Cerebellar cortex (tissue), 1 donor: ENCODE data around the gene RAMACL.
"Not testable (repeated sequence)": the region's sequence is repeated elsewhere in the genome, so short reads cannot be mapped to it uniquely, and the experiment has no call there.

Experiments used
- DNase-seq: peaks from one replicate; pipeline ENCODE4 v3.0.0-alpha.2; 2015; ENCODE audit warnings: low spot score

RAMACL gene

DNA sequence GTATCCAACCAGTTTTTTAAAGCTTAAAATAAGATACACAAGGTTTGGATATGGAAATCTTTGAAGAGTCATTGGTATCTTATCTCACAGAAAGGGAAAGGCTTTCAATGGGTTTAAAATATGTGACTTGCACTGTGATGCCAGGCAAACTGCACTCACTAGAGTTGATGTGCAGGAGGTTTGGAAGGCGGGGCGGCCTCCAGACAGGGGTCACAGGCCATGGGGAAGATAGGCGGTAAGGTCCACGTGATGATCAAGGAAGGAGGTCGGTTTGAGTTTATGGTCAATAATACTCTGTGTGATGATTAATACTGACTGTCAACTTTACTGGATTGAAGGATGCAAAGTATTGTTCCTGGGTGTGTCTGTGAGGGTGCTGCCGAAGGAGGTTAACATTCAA, 9.5 kb upstream of the RAMACL start:
- no peak for DNase-seq

DNA sequence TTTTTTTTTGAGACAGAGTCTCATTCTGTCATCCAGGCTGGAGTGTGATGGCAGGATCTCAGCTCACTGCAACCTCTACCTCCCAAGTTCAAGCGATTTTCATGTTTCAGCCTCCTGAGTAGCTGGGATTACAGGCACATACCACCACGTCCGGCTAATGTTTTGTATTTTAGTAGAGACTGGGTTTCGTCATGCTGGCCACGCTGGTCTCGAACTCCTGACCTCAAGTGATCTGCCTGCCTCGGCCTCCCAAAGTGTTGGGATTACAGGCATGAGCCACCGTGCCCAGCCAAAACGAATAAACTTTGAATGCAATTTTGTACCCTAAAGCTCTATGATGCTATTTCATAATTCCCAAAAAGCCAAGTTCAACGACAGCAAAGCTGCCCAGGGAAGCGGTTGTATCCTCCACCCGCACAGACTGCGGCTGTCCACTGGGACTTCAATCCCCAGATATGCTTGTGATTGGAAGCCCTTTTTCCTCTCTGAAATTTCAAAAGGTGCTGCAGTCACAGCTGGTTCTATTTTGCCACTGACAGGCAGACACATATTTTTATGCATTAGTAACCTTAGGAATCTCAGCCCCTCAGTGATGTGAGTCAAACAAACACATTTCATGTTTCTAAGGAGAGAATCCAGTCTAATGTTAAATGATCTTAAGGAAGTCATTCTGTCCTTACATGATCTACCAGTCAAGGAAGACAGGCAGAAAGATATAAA, 8.7 kb upstream of the RAMACL start:
- no peak for DNase-seq

DNA sequence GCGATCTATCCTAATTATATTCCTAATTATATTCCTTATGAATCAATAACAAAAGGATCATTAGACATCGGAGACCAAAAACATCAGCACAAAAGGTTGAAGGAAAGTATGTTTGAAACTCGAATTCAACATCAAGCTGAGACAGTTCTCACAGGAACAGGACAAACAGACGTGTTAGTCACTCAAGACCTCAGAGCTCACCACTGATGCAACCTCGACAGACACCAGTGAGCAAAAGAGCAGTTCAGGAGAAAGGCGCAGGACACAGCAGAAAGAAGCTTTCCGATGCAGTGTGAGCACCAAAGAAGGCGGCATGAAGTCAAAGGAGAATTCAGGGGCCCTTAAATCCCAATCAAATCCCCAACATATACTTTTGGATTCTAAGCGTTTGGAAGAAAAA, 6.3 kb upstream of the RAMACL start:
- no peak for DNase-seq

GRCh38 chr6:166591961-166592520, 5.6 kb upstream of the RAMACL start:
- no peak for DNase-seq

GRCh38 chr6:166591026-166591425, 4.5 kb upstream of the RAMACL start:
- DNase-seq: no peak

DNA sequence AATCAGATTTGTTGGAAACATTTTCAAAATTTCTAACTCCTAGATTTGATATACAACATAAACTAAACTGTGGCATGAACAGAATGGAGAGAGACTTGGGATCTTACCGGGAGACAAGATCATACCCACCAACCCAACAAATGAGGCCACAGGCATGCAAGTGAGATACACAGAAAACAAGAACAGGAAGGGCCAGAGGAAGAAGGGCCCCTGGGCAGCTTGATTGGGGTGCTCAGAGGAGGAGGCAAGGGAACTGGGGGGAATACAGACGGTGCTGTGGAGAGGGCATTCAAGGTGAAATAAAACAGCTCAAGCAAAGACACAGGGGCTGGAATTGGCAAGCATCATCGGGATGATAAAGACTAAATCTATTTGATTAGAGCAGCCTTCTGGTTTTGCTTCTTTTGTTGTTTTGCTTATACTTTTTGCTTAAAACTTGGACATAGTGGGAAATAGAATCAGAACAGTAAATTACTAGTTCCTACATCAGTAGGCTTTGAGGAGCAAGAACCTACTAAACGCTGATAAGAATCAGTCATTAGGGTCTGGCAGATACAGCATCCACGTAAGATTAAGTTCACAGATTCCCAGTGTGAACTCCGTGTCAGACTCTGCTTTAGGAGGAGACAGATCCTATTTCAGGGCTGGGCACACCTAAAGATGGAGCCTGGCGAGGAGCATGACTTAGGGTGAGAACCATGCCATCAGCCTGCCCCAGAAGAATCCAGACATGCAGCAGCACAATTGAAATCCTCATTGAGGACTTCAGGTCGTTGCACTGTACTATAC, 3.5 kb upstream of the RAMACL start:
- no peak for DNase-seq

DNA sequence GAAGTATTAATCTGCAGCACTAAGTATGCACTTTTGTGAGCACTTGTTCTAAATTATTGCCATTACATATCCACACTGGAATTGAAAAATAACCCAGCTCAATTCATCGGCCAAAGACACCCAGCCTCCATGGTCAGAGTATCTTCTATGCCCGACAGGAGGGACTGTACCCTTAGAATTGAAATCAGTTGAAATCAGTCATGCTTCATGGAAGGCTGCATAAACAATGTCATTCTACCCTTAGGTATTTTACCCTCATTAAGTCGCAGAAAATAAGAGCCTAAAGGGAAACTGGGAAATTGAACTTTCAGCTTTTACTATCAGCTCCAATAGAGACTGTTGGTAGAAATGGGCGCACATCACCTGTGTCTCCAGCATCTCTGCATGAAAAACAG, 2.9 kb upstream of the RAMACL start:
- no peak for DNase-seq

- peak; percentile 79 for DNase-seq
Observed at GRCh38 chr6:166588691-166589336, 2.3 kb upstream of the RAMACL start.

DNA sequence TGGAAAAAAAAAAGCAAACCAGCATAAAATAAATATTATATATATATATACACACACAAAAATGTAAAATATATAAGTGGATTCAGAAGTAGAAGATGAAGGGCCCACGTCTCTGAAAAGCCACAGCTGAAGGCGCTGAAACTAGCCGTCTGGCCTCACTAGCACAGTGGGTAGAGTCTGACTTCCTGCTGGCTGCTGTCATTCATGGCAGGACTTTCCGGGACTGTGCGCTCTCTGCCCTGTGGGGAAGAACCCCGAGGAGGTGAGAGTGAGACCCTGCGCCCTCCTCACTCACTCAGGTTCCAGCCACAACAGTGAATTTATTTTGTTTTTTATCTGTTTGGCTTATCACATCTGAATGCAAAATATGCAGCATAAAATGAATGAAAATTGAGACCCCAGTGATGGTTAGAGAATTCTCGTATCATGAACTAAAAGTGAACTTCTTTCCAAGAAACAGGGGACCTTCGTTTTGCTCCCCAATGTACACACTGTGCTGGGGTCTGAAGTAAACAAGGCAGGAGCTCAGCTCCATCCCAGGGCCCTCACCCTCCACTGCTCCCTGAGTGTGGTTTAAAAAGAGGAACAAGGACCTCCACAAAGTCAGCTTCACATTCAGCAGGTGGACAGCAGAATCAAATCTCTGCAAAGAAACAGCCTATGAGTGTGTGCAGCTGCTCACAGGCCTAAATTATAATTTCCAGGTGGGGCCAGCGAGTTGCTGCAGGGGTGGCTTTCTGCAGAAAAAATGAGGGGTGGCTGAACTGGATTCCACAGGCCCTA, 1.3 kb upstream of the RAMACL start:
- DNase-seq: no peak

- DNase-seq: no peak
Observed at GRCh38 chr6:166584853-166585429, 1.5 kb downstream of the RAMACL start.

DNA sequence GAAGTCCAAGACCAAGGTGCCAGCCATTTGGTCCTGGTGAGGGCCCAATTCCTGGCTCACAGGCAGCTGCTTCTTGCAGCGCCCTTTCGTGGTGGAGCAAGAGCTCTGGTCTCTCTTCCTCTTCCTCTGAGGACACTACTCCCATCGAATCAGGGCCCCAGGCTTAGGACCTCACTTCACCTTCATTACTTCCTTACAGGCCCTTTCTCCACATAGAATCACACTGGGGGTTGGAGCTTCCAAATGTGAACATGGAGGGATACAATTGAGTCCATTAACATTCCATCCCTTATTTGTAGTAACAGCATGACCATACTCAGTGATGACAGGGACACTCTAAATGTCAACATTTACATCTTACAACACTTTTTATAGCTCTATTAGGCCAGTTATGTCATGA, 2.3 kb downstream of the RAMACL start:
- DNase-seq: no peak

- DNase-seq: no peak
Observed at GRCh38 chr6:166583230-166583965, 3.1 kb downstream of the RAMACL start.

DNA sequence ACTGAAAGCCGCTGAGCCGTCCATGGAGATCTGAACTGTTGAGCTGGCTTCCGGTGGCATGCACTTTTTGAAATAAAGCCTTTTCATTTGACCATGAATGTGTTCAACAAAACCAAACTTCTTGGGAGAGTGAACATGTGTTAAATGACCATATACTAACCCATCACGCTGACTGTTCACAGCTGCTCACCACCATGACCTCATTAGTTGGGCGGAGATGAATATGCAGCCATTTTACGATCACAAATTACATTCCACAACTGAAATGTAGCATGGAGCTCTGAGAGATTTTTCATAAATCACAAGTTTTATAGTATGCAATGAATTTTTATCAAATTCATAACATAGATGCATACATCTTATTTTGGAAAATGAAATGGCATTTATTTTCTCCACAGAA, 4.2 kb downstream of the RAMACL start:
- no peak for DNase-seq

DNA sequence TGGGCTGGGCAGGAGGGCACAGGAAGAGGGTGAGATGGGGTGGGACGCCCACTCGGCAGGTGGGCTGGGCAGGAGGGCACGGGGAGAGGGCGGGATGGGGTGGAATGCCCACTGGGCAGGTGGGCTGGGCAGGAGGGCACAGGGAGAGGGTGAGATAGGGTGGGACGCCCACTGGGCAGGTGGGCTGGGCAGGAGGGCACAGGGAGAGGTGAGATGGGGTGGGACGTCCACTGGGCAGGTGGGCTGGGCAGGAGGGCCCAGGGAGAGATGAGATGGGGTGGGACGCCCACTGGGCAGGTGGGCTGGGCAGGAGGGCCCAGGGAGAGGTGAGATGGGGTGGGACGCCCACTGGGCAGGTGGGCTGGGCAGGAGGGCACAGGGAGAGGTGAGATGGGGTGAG, 4.7 kb downstream of the RAMACL start:
- not testable (repeated sequence) for DNase-seq

GRCh38 chr6:166581091-166581511, 5.4 kb downstream of the RAMACL start:
- no peak for DNase-seq

- no peak for DNase-seq
Observed at GRCh38 chr6:166580076-166581050, 6.1 kb downstream of the RAMACL start.

DNA sequence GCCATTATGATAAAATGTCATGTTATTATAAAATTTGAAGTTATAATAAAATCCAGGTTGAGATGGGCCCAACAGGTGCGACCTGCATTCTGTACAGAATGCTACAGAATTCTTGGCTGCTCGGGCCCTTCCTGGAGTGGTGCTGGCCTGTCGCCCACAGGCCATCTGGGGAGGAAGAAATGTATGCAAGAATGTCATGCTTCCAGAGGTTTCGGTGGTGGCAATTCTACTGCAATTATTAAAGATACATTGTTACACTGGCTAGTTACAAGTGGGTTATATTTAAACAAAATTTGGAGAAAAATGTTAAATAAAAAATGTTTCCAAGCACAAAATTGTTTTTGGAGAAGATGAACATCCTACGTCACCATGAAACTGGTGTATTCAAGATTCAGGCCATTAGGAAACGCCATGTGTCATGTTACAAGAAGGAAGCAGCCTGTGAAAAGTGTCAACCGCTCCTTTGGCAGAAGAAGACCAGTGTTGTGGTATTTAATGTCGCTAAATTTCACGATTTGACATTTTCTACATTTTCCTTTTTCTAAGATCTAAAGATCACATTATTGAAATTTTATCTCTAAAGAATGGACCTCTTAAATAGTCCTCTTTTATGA, 7.1 kb downstream of the RAMACL start:
- peak; percentile 87 for DNase-seq

- DNase-seq: peak; percentile 89
Observed at GRCh38 chr6:166578536-166579236, 7.8 kb downstream of the RAMACL start.

GRCh38 chr6:166575205-166575604, 11.3 kb downstream of the RAMACL start:
- peak; percentile 94 for DNase-seq
